ENCODE results near the gene IFTAP. TPM values are rescaled to one million over a fixed set of nuclear protein-coding genes. Genes with fewer than 3 reads are reported as not detected.
A peak's percentile ranks its signal among the peaks of the same experiment; 100 is the strongest.

The IFTAP gene
- total RNA-seq, 1 donor from 2014 or later, result 50.1 TPM

DNA sequence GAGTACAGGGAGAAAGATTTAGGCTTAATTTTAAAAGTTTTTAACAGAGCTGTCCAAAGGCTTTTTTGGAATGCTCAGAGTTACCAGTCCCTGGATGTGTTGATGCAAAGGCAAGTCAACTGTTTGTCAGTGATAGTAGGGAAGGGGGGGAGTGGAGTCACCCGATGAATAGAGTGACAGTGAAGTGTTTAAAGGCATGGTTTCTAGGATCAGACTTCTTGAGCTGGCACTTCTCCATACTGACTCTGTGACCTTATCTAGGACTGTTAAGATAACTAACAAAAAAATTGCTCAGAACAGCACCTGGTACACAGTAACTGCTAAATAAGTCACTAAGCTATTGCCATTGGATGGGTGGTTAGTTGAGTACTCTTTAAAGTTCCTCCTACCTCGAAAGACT, 15.1 kb downstream of the IFTAP start:
- H3K27me3 ChIP-seq (ENCODE audit: low read depth), result no peaks in the 10 kb centered on the region
- no peaks in the 10 kb centered on the region for H3K9me3 ChIP-seq (replicated peaks)
- intact Hi-C loops (cut with micrococcal nuclease), result no loop called here
- peaks cover 19% of the 10 kb centered on the region for H3K36me3 ChIP-seq
- no peak overlapping the region for H3K27ac ChIP-seq (replicated peaks)
- no peak overlapping the region for H3K4me3 ChIP-seq
- DNase-seq, result no peak
- TF ChIP-seq, protein P1, sequence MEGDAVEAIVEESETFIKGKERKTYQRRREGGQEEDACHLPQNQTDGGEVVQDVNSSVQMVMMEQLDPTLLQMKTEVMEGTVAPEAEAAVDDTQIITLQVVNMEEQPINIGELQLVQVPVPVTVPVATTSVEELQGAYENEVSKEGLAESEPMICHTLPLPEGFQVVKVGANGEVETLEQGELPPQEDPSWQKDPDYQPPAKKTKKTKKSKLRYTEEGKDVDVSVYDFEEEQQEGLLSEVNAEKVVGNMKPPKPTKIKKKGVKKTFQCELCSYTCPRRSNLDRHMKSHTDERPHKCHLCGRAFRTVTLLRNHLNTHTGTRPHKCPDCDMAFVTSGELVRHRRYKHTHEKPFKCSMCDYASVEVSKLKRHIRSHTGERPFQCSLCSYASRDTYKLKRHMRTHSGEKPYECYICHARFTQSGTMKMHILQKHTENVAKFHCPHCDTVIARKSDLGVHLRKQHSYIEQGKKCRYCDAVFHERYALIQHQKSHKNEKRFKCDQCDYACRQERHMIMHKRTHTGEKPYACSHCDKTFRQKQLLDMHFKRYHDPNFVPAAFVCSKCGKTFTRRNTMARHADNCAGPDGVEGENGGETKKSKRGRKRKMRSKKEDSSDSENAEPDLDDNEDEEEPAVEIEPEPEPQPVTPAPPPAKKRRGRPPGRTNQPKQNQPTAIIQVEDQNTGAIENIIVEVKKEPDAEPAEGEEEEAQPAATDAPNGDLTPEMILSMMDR (IDR thresholded peaks at IDR 0.05; ENCODE audit: borderline replicate concordance), result no peak
- H3K4me1 ChIP-seq, result peaks cover 11% of the 10 kb centered on the region

DNA sequence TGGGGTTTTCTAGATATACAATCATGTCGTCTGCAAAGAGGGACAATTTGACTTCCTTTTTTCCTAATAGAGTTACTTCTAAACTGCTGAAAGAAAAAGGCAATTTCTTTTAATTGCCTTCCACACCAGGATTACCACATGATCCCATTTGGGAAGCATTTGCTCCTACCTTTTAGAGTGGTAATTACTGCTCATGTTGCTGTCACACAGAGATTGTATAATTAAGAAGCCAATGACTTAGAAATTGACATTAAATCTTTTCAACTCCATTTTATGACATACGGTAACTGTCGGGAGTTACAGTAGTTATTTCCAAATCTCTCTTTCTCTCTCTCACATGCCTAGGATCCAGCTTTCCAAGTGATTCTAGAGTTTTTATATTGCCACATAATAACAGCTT, 21.5 kb downstream of the IFTAP start:
- Histone ChIP-seq H3K36me3 (peaks cover 12% of the 10 kb centered on the region), H3K27me3 (ENCODE audit: low read depth) (no peaks in the 10 kb centered on the region), H3K27ac (replicated peaks) (no peak overlapping the region), H3K9me3 (replicated peaks) (no peaks in the 10 kb centered on the region), H3K4me3 (no peak overlapping the region), H3K4me1 (peaks cover 19% of the 10 kb centered on the region)
- TF ChIP-seq, protein P1 (IDR thresholded peaks at IDR 0.05; ENCODE audit: borderline replicate concordance), result no peak
- no peak for DNase-seq
- intact Hi-C loops (cut with micrococcal nuclease), result no loop called here

DNA sequence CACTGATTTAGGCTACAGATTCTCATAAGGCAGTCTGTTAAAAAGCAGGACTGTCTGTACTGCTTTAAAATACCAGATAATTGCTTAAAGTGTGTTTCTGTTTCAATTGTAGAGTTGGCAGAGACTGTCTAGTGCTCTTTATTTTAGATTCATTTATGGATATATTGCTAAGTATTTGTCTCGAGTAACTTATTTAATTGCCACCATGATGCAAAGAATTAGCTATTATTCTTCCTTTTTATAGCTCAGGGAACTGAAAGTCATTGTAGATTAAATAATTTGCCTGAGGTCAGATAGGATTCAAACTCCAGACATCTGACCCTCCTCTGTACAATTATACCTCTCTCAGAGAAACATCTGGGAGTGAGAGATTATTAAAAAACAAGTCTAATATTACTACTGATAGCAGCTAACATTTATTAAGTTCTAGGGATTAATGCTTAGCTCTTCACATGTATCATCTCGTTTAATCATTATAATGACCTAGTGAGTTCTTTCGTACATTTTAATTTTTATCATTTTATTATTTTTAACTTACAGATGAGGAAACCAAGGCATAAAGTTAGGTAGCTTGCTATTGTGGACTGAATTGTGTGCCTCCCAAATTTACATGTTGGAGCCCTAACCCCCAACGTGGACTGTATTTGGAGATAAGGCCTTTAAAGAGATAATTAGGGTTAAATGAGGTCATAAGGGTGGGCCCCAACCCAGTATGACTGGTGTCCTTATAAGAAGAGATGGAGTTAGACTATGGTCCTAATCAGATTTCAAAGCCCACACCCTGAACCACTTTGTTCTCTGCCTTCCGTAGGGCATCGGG, 23.5 kb downstream of the IFTAP start:
- no peak overlapping the region for H3K27ac ChIP-seq (replicated peaks)
- TF ChIP-seq, protein P1 (IDR thresholded peaks at IDR 0.05; ENCODE audit: borderline replicate concordance), result no peak
- no peaks in the 10 kb centered on the region for H3K9me3 ChIP-seq (replicated peaks)
- H3K36me3 ChIP-seq, result no peaks in the 10 kb centered on the region
- no peaks in the 10 kb centered on the region for H3K27me3 ChIP-seq (ENCODE audit: low read depth)
- intact Hi-C loops (cut with micrococcal nuclease), result no loop called here
- H3K4me1 ChIP-seq, result peaks cover 19% of the 10 kb centered on the region
- no peak for DNase-seq
- H3K4me3 ChIP-seq, result no peak overlapping the region

DNA sequence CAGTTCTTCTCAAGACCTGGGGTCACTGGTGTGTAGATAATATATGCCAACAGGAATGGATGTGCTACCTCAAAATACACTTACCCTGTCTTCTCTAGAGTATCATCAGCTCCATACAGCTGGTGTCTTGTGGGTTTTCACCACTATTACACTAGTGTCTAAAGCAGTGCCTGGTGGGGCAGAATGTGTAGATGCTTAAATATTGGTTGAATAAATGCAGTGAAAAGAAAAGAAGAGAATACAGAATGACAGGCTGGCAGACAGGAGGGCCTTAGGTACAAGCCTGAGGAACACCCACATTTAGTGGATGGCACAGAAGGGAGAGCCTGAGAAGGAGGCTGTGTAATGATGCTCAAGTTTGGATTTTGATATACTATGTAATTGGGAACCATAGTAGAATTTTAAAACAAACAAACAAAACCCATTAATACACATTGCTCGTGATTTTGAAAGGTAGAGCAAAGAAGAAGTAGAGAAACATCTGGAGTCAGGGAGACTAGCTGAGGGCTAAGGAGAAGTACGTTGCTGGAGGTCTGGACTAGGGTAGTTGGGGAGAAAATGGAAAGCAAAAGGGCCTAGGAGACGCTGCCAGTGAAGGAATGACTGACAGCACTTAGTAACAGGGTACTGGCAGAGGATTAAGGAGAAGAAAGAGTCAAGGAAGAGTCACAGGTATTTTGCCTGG, 24.2 kb downstream of the IFTAP start:
- intact Hi-C loops (cut with micrococcal nuclease), result no loop called here
- Histone ChIP-seq H3K27ac (replicated peaks) (peak overlapping the region; percentile 27), H3K4me3 (peak overlapping the region; percentile 45), H3K27me3 (ENCODE audit: low read depth) (no peaks in the 10 kb centered on the region), H3K9me3 (replicated peaks) (no peaks in the 10 kb centered on the region), H3K36me3 (no peaks in the 10 kb centered on the region), H3K4me1 (peaks cover 19% of the 10 kb centered on the region)
- TF ChIP-seq, protein P1 (IDR thresholded peaks at IDR 0.05; ENCODE audit: borderline replicate concordance), result no peak
- DNase-seq, result no peak

DNA sequence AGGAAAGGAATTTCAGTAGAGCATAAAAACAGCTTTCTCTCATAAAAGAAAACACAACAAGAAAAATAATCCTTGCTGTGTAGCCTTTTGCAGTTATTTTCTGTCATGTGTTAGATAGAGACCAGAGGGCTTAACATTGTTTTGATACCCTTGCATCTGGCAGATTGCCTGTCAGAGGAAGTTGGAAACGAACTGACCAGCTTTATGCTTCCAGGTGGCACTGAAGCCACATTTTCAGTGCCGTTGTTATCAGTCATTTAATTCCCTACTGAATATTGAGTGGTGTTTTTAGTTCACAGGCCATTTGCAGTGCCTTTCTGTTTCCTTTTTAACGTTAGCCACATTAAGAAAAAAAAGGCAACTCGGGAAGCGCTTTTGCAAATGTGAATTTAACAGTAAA, 25.2 kb downstream of the IFTAP start:
- Histone ChIP-seq H3K4me1 (peaks cover 19% of the 10 kb centered on the region), H3K9me3 (replicated peaks) (no peaks in the 10 kb centered on the region), H3K27ac (replicated peaks) (peak overlapping the region; percentile 27), H3K36me3 (no peaks in the 10 kb centered on the region), H3K27me3 (ENCODE audit: low read depth) (no peaks in the 10 kb centered on the region), H3K4me3 (peak overlapping the region; percentile 45)
- no peak for DNase-seq
- intact Hi-C loops (cut with micrococcal nuclease), result no loop called here
- TF ChIP-seq, protein P1 (IDR thresholded peaks at IDR 0.05; ENCODE audit: borderline replicate concordance), result no peak

Data from left ventricle myocardium inferior (tissue), 1 donor.